HepG2 (cell line): ENCODE data around the gene HEPACAM. TPM values are rescaled to one million over a fixed set of nuclear protein-coding genes. Genes with fewer than 3 reads are reported as not detected.

Source experiments
- FOXA3 ChIP-seq: IDR thresholded peaks from 2 replicates; pipeline ENCODE4 v1.6.1; 2016; ENCODE audit warnings: missing genetic modification reagents, missing compliant biosample characterization
- GABPA ChIP-seq, 2 experiments: IDR thresholded peaks; 2 replicates each; pipeline ENCODE4 v1.6.1; 2011 to 2016; ENCODE audit warnings: low read depth in 2 of 2, low read length in 1 of 2, missing biosample characterization in 1 of 2, missing genetic modification characterization in 1 of 2
- GTF2F1 ChIP-seq: fragments of 150-350 bp; IDR thresholded peaks from 2 replicates; pipeline ENCODE4 v1.6.1; 2014; ENCODE audit warnings: low read length
- IKZF1 ChIP-seq: fragments of 450-650 bp; IDR thresholded peaks from 2 replicates; pipeline ENCODE4 v1.7.1; 2016
- ISL2 ChIP-seq: sonication (generic); formaldehyde crosslinking; IDR thresholded peaks from 2 replicates; pipeline ENCODE4 v1.5.0; 2020; ENCODE audit warnings: missing genetic modification reagents
- MAZ ChIP-seq, 2 experiments: sonication (generic) in 1 of 2; formaldehyde crosslinking in 1 of 2; IDR thresholded peaks; 2 replicates each; pipeline versions ENCODE4 v1.5.0 to v1.6.1; 2012 to 2020; ENCODE audit warnings: low read depth in 2 of 2, mild to moderate bottlenecking in 2 of 2, borderline replicate concordance in 1 of 2, improper control_type of control experiment in 1 of 2, low read length in 1 of 2, missing genetic modification reagents in 1 of 2, moderate library complexity in 1 of 2
- PLRG1 ChIP-seq: fragments of 450-650 bp; conservative IDR thresholded peaks from 2 replicates; pipeline ENCODE4 v1.6.1; 2016
- SNAPC2 ChIP-seq: sonication (generic); formaldehyde crosslinking; IDR thresholded peaks from 2 replicates; pipeline ENCODE4 v1.8.1; 2022; ENCODE audit warnings: mild to moderate bottlenecking, missing genetic modification reagents
- STAT5B ChIP-seq: sonication (generic); formaldehyde crosslinking; IDR thresholded peaks from 2 replicates; pipeline ENCODE4 v1.4.0; 2020; ENCODE audit warnings: missing genetic modification reagents
- TMF1 ChIP-seq: sonication (generic); formaldehyde crosslinking; IDR thresholded peaks from 2 replicates; pipeline ENCODE4 v1.8.1; 2022; ENCODE audit warnings: low read depth, missing genetic modification reagents
- ZC3H4 ChIP-seq: sonication (generic); formaldehyde crosslinking; IDR thresholded peaks from 2 replicates; pipeline ENCODE4 v1.4.0; 2020; ENCODE audit warnings: missing genetic modification reagents, borderline replicate concordance
- ZMAT3 ChIP-seq: sonication (generic); formaldehyde crosslinking; conservative IDR thresholded peaks from 2 replicates; pipeline ENCODE4 v1.7.0; 2021; ENCODE audit warnings: missing genetic modification reagents
- ZNF430 ChIP-seq: sonication (generic); formaldehyde crosslinking; IDR thresholded peaks from 2 replicates; pipeline ENCODE4 v1.9.0; 2021; ENCODE audit warnings: mild to moderate bottlenecking, missing genetic modification reagents
- ZNF761 ChIP-seq: sonication (generic); formaldehyde crosslinking; conservative IDR thresholded peaks from 2 replicates; pipeline ENCODE4 v1.4.0; 2020; ENCODE audit warnings: mild to moderate bottlenecking, missing genetic modification reagents
- polyA plus RNA-seq, 8 experiments: library from polyadenylated mRNA; depleted of rRNA in 3 of 8; stranded (reverse) in 7 of 8; unstranded in 1 of 8; fragments of >200 nt; fragmentation: Illumina TruSeq in 4 of 8; extraction: Trizol in 4 of 8; gene quantifications; 2 replicates each; pipeline versions ENCODE4 v1.2.1 to v1.2.3, GENCODE V29; 2011 to 2016; ENCODE audit warnings: low read depth in 4 of 8, missing spikeins in 1 of 8, mixed read lengths in 1 of 8; ENCODE audit not compliant: insufficient read depth in 1 of 8
- total RNA-seq, 5 experiments: library from RNA; depleted of rRNA; stranded (reverse); fragments of >200 nt; fragmentation: Illumina TruSeq; extraction: Trizol; gene quantifications; 2 replicates each; pipeline ENCODE4 v1.2.3, GENCODE V29; 2016; ENCODE audit warnings: low read depth in 1 of 5
- TF ChIP-seq, protein P1 (sequence below): sonication (generic); formaldehyde crosslinking; IDR thresholded peaks from 2 replicates; pipeline ENCODE4 v1.5.1; 2020; ENCODE audit warnings: mild to moderate bottlenecking, missing genetic modification reagents, moderate library complexity
- TF ChIP-seq, protein P2 (sequence below): sonication (generic); formaldehyde crosslinking; IDR thresholded peaks from 2 replicates; pipeline ENCODE4 v1.9.0; 2022; ENCODE audit warnings: missing genetic modification reagents, mild to moderate bottlenecking, borderline replicate concordance
- TF ChIP-seq, protein P3 (sequence below): IDR thresholded peaks from 2 replicates; pipeline ENCODE4 v1.6.1; 2012; ENCODE audit warnings: low read length, improper control_type of control experiment
- TF ChIP-seq, protein P4 (sequence below): sonication (generic); formaldehyde crosslinking; IDR thresholded peaks from 2 replicates; pipeline ENCODE4 v1.8.0; 2022; ENCODE audit warnings: missing genetic modification reagents, mild to moderate bottlenecking, borderline replicate concordance

The HEPACAM gene
- total and polyA plus RNA-seq, 2 of the 13 experiments (the other 11 are each of a cell fraction or from before 2014, with no cell fraction given): 66.9 to 121 TPM

DNA sequence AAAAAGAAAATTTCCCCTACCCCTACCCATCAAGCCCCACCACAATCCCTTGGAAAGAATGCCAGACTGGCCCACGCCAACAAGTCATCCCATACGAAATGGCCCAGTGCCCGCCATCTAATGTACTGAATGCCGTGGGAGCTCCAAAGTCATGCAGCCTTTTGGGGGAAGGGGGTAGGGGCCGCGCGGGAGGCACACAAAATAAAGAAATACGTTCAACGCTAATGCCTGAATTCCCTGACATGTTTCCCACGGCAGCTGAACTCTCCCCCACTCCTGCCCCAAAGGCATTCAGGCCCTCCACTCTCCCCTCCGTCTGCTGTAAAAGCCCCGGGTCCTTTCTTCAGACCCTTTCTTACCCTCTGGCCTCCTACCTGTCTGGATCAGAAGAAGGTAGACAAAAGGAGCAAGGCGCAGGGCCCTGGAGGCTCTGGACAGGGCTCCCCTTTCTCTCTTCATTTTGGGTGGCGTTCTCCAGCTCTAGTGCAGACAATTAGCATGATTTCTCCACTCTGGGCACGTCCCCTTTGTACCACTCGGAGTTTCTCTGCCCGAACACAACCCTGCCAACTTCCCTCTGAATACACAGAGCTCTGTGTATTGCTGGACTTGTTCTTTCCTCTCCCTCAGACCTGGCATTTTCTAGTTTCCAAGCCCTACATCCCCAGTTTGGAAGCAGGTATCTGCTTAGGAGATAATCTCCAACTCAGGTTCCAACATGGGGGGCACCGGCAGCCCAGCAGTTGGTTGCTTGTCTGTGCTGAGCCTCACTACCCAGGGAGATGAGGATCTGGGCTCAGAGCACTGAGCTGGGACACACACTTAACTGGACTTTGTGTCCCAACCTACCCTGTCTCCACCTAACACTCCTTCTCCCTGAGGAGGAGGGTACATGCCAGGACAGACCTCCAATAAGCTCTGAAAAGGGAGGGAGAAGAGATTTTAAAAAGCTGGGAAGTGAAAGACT lies at the start of gene HEPACAM (continued):
- TF ChIP-seq, protein P1, sequence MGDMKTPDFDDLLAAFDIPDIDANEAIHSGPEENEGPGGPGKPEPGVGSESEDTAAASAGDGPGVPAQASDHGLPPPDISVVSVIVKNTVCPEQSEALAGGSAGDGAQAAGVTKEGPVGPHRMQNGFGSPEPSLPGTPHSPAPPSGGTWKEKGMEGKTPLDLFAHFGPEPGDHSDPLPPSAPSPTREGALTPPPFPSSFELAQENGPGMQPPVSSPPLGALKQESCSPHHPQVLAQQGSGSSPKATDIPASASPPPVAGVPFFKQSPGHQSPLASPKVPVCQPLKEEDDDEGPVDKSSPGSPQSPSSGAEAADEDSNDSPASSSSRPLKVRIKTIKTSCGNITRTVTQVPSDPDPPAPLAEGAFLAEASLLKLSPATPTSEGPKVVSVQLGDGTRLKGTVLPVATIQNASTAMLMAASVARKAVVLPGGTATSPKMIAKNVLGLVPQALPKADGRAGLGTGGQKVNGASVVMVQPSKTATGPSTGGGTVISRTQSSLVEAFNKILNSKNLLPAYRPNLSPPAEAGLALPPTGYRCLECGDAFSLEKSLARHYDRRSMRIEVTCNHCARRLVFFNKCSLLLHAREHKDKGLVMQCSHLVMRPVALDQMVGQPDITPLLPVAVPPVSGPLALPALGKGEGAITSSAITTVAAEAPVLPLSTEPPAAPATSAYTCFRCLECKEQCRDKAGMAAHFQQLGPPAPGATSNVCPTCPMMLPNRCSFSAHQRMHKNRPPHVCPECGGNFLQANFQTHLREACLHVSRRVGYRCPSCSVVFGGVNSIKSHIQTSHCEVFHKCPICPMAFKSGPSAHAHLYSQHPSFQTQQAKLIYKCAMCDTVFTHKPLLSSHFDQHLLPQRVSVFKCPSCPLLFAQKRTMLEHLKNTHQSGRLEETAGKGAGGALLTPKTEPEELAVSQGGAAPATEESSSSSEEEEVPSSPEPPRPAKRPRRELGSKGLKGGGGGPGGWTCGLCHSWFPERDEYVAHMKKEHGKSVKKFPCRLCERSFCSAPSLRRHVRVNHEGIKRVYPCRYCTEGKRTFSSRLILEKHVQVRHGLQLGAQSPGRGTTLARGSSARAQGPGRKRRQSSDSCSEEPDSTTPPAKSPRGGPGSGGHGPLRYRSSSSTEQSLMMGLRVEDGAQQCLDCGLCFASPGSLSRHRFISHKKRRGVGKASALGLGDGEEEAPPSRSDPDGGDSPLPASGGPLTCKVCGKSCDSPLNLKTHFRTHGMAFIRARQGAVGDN (CRISPR knock-in tag): peak; percentile 26; the same call in 1 of the 2 replicates
- no peak for TF ChIP-seq ZC3H4 (CRISPR knock-in tag)
- TF ChIP-seq MAZ (IDR thresholded peaks at IDR 0.05; ENCODE audit: borderline replicate concordance, low read depth, low read length): no peak
- no peak for TF ChIP-seq MAZ (CRISPR knock-in tag; IDR thresholded peaks at IDR 0.05; ENCODE audit: low read depth)
- TF ChIP-seq GABPA (IDR thresholded peaks at IDR 0.05; ENCODE audit: low read depth, low read length): no peak
- 0 out of 2 replicates have a peak, but pooled peaks have one; percentile 3 for TF ChIP-seq GABPA (CRISPR knock-in tag; IDR thresholded peaks at IDR 0.05; ENCODE audit: low read depth)
- TF ChIP-seq, protein P2, sequence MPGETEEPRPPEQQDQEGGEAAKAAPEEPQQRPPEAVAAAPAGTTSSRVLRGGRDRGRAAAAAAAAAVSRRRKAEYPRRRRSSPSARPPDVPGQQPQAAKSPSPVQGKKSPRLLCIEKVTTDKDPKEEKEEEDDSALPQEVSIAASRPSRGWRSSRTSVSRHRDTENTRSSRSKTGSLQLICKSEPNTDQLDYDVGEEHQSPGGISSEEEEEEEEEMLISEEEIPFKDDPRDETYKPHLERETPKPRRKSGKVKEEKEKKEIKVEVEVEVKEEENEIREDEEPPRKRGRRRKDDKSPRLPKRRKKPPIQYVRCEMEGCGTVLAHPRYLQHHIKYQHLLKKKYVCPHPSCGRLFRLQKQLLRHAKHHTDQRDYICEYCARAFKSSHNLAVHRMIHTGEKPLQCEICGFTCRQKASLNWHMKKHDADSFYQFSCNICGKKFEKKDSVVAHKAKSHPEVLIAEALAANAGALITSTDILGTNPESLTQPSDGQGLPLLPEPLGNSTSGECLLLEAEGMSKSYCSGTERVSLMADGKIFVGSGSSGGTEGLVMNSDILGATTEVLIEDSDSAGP (CRISPR knock-in tag): no peak
- 0 out of 2 replicates have a peak, but pooled peaks have one; percentile 2 for TF ChIP-seq ISL2 (CRISPR knock-in tag)
- no peak for TF ChIP-seq IKZF1
- TF ChIP-seq, protein P3, sequence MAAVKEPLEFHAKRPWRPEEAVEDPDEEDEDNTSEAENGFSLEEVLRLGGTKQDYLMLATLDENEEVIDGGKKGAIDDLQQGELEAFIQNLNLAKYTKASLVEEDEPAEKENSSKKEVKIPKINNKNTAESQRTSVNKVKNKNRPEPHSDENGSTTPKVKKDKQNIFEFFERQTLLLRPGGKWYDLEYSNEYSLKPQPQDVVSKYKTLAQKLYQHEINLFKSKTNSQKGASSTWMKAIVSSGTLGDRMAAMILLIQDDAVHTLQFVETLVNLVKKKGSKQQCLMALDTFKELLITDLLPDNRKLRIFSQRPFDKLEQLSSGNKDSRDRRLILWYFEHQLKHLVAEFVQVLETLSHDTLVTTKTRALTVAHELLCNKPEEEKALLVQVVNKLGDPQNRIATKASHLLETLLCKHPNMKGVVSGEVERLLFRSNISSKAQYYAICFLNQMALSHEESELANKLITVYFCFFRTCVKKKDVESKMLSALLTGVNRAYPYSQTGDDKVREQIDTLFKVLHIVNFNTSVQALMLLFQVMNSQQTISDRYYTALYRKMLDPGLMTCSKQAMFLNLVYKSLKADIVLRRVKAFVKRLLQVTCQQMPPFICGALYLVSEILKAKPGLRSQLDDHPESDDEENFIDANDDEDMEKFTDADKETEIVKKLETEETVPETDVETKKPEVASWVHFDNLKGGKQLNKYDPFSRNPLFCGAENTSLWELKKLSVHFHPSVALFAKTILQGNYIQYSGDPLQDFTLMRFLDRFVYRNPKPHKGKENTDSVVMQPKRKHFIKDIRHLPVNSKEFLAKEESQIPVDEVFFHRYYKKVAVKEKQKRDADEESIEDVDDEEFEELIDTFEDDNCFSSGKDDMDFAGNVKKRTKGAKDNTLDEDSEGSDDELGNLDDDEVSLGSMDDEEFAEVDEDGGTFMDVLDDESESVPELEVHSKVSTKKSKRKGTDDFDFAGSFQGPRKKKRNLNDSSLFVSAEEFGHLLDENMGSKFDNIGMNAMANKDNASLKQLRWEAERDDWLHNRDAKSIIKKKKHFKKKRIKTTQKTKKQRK: no peak
- TF ChIP-seq PLRG1: no peak
- no peak for TF ChIP-seq FOXA3 (CRISPR knock-in tag)
- no peak for TF ChIP-seq TMF1 (CRISPR knock-in tag)
- no peak for TF ChIP-seq GTF2F1
- 0 out of 2 replicates have a peak, but pooled peaks have one; percentile 9 for TF ChIP-seq SNAPC2
- TF ChIP-seq ZNF761 (CRISPR knock-in tag): 0 out of 2 replicates have a peak, but pooled peaks have one; percentile 45
- 0 out of 2 replicates have a peak, but pooled peaks have one; percentile 41 for TF ChIP-seq ZMAT3 (CRISPR knock-in tag)
- TF ChIP-seq STAT5B (CRISPR knock-in tag): no peak
- TF ChIP-seq, protein P4, sequence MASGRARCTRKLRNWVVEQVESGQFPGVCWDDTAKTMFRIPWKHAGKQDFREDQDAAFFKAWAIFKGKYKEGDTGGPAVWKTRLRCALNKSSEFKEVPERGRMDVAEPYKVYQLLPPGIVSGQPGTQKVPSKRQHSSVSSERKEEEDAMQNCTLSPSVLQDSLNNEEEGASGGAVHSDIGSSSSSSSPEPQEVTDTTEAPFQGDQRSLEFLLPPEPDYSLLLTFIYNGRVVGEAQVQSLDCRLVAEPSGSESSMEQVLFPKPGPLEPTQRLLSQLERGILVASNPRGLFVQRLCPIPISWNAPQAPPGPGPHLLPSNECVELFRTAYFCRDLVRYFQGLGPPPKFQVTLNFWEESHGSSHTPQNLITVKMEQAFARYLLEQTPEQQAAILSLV: 0 out of 2 replicates have a peak, but pooled peaks have one; percentile 62
- no peak for TF ChIP-seq ZNF430 (CRISPR knock-in tag)
